HG03159 (cell line): ENCODE measurements around the gene ANTKMT.

Source experiments
- ATAC-seq: cut with Tn5 transposase; IDR thresholded peaks from one replicate; pipeline ENCODE4 v1.9.1; 2021; ENCODE audit warnings: mild to moderate bottlenecking, moderate library complexity; ENCODE audit not compliant: unreplicated experiment

ANTKMT gene

DNA sequence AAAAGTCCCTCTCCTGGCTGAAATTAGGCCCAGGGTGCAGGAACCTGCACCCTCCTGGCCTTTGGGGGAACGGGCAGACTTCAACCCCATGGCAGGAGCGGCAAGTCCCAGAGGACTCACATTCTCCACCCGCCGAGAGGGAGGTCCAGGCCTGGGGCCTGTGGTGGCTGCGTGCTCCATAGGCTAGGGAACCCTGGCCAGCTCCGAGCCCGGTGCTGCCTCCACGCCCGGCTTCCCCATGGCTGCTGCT is 5.2 kb downstream of the ANTKMT start:
- ATAC-seq, result no peak

DNA sequence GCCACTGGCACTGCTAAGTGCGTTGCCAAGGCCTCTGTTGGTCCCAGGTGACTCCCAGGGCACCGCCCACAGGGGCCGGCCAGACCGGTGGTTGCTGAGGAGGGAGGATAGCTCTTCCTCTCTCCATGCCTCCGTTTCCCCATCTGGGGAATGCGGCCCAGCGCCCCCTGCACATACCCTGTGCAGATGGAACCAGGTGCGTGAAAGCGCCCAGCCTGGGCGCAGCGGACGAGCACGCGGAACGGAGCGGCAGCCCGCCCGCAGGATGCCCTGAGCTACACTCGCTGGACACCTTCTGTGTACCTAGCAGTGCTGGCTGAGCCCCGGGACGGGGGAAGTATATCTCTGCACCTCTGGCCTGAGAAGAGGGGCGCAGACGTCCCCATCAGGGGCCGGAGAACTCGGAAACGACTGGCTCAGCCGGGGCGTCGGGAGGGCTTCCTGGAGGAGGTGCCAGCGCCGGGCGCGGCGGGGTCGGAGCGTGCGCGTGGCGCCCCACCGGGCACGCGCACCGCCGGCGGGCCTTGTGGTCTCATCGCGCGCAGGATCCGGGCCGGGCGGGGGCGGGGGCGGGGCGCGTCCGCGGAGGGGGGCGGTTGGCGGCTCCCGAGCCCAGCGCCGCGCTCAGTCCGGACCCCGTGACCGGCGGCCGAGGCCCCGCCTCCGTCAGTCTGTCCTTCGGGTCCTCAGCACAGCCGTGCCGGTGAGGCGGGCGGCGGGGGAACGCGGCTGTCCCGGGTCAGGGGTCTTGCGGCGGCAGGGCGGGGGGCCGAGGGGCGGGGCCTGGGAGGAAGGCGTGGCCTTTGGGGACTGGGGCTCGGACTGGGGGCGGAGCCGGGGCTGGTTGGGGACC is 5.7 kb downstream of the ANTKMT start, which contains the start of the genes CCDC78 and HAGHL:
TSS of gene CCDC78 (minus strand) at position 6 of the 853 bp plus-strand sequence. CDS start 76 bp downstream, outside the sequence.
TSS of gene HAGHL (plus strand) at position 669 of the 853 bp plus-strand sequence. CDS start 404 bp downstream, outside the sequence.
- no peak for ATAC-seq

DNA sequence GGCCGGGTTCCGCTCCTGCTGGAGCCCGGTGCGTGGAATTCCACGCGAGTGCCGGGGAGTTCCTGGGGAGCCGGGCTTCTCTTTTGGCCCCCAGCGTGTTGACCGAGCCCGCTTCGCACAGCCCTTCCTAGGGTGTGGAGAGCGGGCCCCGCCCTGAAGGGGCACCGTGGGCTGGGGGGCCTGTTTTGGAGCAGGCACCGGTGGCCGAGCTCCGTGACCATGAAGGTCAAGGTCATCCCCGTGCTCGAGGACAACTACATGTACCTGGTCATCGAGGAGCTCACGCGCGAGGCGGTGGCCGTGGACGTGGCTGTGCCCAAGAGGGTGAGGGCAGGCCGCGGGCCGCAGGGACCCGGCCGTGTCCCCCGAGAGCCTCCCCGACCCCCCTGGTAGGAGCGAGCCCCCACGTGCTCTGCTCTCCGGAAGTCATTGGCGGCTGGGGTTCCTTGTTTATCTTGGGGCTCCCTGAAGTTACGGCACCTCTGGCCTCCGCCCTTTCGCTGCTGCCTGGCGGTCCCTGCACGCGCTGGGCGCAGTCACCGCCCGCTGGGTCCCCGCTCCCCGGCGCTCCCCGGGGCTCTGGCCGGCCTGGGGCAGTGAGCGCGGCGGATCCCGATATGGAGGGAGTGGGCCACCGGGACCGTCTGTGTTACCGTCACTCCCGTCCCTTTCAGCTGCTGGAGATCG is 6.5 kb downstream of the ANTKMT start:
- no peak for ATAC-seq

DNA sequence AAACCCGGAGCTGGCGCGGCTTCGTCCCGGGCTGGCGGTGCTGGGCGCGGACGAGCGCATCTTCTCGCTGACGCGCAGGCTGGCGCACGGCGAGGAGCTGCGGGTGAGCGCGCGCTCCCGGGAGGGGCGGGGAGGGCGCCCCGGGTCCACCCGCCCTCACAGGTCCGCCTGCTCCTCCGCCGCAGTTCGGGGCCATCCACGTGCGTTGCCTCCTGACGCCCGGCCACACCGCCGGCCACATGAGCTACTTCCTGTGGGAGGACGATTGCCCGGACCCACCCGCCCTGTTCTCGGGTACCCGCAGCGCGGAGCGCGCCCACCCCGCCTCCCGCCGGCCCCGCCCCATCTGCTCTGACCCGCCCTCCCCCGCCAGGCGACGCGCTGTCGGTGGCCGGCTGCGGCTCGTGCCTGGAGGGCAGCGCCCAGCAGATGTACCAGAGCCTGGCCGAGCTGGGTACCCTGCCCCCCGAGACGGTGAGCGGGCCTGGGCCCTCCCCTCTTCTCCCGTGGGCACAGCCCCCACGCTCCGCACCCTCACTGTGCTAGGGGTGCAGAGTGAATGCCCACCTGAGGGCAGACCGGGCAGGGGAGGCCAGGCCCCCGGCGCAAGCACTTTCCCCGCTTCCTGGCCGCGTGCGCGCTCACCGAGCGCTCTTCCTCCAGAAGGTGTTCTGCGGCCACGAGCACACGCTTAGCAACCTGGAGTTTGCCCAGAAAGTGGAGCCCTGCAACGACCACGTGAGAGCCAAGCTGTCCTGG is 7.4 kb downstream of the ANTKMT start:
- no peak for ATAC-seq

DNA sequence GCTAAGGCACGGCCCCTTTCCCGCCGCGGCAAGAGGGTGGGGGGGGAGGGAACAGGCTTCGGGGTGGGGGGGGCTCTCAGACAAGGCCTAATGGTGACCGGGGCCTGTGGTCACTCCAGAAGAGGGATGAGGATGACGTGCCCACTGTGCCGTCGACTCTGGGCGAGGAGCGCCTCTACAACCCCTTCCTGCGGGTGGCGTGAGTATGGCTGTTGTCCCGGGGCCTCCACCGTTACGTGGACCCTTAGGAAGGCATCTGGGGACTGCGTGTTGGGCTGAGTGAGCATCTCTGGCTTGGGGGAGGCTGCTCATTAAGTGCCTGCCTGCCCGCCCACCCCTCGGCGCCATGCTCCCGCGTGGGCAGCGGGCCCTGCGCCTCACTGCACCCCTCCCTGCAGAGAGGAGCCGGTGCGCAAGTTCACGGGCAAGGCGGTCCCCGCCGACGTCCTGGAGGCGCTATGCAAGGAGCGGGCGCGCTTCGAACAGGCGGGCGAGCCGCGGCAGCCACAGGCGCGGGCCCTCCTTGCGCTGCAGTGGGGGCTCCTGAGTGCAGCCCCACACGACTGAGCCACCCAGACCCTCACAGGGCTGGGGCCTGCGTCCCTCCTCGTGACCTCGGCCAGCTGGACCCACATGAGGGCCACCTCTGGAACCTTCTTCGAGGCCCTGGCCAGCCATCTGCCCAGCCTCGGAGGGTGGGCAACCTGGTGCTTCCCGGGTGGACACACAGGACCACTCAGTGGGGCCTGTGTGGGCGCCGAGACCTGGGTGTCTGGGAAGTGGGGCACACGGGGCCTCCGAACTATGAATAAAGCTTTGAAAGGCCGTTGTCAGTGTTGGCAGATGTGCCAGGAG is 8.2 kb downstream of the ANTKMT start:
- no peak for ATAC-seq

DNA sequence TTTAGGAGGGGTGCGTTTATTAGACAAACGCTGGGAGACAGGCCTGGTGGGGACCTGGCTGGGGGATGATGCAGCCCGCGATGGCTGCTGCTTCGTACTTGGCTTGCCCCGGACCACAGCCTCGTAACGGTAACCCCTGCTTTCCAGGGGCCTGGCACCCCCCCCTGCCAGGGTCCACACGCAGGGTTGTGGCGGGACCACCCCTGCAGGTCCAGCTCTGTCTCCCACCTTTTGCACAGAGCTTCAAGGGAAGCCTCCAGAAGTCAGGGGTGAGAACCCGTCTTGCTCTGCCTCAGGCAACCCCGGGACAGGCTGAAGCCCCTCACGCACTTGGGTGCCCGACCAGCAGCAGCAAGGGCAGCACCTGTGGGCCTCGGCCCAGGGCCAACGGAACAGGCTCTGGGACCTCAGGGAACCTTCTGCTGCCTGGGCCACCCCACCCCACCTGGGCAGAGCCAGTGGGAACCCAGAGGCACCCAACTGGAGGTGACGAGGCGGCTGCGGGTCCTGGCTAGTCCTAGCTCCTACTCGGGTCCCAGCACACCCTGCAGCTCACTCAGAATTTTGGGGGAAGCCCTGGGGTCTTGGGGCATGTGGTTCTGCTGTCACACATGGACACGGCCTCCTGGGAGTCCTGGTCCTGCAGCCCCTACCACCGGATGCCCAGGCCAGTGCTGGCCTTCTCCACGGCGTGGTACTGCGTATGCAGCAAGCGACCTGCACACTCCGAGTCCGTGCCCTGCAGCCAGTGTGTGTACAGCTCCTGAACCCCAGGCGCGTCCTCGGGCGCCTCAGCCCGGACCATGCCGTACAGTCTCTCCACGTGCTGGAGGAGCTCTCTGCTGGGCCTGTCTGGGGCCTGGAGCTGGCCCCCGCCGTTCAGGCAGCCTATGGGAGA is 9.1 kb downstream of the ANTKMT start:
- ATAC-seq, result no peak

DNA sequence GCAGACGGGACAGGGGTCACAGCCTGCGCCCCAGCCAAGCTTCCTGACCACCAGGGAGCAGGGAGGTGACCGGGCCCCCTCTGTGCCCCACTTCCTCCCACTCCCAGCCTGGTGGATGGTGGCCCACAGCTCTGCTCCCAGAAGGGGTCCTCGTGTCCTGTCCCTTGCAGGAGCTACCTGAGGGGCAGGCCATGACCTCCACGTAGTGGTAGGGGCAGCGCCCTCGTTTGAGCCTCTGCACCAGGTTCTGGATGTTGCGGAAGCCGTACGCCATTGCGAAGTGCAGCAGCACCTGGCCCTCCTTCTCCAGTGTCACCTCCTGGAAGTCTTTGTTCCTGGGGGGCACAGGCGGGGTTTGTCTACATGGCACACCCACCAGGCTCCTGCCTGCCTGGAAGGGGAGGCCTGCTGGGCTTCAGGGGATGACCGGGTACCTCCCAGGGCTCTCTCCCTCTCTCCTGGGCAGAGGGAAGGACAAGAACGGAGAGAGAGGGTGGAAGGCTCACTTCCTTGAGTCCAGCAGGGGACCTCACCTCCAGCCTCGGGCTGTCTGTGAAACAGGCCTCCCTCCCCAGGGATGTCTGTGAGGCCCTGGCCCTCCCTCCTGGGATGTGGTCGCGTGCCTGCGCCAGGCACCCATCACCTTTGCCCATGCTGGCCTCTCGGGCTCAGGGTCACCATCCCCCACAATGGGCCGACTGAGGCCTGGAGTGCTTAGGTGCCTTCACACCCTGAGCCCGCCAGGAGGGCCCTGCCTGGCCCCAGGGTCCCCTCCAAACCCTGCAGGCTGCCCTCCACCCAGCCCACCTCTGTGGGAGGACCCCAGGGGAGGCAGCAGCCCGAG is 9.9 kb downstream of the ANTKMT start:
- ATAC-seq, result no peak

DNA sequence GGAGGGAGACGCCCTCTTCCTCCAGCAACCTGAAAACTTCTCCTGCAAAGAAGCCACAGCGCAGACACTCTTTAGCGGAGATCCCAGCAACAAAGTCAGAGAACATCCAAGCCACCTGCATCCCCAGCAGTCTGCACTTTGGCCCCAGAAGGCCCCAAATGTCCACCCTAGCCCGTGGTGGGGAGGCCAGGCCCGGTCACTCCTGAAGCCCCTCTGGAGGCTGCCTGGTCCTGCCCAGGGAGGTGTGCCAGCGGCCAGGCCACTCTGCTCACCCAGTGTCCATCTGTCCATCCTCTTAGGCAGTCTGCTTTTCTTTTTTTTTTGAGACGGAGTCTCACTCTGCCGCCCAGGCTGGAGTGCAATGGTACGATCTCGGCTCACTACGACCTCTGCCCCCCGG is 11.4 kb downstream of the ANTKMT start:
- ATAC-seq, result no peak

DNA sequence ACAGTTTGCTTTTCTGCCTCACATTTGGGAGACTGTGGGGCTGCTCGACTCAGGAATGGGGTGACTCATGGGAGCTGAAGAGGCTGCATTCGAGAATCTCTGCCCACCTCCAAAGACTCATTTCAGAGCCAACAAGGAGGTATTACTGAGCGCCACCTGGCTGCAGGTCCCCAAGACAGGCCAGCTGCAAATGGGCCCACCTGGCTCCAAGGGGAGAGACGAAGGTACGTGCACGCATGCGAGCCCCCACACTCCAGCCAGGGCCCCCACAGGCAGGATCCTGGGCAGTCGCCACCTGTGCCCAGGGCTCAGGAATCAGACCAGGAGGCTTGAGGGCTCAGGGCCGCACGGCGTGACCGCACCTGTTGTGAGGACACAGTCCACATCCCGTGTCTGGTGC is 12.0 kb downstream of the ANTKMT start:
- ATAC-seq, result no peak

DNA sequence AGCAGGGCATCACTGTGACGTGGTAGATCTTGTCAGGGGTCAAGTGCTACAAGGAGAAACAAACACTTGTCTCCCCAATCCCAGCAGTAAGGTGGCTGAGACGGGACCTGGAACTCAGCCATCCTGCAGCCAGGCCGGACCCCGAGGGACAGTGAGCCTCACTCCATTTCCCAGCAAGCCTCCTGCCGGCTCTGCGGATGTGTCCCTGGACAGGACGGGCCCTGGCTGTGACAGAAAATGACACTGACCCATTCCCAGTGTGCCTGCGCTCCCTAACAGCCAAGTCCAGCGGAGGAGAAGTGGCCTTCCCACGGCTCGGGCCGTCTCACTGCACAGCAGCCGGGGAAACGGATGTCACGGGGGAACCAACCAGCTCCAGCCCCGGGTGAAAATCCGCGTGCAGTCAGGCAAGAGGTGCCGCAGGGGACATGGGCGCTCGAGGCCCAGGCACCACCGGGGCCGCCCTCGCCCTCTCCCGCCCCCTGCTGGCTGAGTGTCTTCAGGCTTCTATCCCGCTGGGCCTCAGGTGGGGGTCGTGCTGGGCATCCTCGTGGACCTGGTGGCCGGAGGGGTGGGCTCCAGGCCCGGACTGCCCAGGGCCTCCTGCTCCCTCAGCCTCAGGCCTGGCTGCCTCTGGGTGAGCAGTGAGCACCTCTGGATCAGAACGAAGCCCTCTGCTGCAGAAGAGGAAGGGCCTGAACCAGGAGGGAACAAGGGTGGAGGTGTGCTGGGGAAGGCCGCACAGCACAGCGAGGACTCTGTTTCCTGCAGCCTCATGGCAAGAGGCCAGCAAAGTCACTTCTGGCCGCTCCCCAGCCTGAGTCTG is 12.6 kb downstream of the ANTKMT start:
- ATAC-seq, result no peak

DNA sequence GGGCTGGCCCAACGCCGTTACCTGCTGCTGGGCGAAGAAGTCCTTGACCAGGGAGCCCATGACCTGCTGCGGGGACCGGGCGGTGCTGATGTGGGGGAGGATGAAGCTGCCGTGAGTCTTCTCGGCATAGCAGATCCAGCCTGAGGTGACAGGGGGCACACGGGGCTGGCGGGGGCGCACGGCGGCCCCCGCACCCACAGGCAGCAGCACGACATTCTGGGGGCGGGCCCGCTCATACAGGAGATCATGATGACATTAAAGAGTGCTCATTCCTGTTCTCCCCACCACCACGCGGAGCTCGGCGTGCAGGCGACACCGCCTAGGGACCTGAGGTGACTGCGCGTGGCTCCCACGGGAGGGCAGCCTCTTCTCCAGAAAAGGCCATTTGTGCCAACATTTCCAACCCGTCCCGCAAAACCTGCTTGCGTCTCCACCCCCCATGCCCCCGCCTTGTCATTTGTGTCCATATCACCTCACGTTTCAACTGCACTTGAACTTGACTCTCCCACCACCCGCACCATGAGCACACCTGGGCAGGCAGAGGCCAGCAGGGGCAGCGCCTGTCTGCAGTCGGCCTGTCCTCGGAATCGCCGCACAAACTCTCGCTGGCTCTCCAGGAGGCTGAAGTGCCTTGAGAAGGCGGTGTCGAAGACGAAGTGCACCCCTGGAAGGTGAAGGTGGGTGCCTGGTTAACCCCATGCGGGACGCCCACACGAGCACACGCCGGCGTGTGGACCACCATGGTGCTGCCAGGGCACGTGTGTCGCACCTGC is 13.4 kb downstream of the ANTKMT start:
- ATAC-seq, result no peak

DNA sequence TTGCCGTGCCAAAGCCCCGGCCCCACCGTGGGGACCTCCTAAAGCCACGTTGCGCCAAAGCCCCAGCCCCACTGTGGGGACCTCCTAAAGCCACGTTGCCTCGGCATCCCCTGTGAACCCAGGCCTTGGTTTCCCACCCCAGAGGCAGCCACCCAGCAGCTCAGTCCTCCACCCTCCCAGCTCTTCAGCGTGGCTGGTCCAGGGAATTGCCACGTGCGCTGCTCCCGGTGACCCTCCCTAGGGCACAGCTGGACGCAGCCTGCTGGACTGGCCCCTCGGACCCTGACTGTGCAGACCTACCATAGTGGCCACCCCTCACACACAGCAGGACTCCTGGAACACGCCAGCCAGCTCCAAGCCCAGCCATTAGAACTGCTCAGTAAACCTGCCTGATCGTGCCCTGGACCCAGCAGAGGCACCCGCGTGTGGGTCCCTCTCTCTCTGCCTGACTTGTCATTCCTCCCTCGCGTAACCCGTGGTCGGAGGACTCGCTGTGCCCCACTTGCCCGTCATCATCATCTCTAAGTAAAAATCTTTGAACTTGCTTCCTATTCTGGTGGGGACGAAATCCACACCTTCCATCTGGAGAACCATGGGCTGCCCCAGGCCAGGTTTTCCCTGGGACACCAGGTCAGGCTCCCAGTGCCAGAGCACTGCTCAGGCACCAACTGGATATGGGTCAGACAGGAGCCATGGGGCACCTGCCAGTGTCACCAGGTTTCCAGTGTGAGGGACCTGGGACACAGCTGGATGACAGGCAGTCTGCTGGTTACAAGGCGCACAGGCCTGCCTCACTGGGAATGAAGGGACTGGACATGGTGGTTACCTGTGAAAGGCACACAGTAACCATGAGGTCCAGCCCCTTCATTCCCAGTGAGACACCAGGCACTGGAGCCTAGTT is 14.3 kb downstream of the ANTKMT start:
- no peak for ATAC-seq

DNA sequence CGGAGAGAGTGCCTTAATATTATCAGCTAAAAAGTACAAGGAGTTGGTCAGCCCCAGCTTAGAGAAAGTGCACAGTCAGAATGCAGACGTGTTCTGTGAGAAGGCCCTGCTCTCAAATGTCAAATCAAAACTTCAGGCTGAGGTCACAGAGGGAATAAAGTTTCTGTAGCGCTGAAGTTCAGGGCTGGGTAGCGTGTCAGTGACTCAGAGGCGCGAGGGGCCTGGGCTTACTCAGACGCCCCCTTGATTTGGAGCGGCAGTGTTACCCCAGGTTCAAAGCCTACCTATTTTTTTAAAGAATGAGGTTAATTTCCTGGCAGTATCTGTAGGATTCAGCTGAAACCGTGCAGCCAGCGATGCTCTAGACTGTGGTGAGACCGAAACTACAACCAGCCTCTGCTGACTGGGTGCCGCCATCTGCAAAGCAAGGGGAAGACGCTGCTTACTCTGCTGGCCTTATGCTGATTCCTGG is 15.1 kb downstream of the ANTKMT start:
- ATAC-seq, result no peak

DNA sequence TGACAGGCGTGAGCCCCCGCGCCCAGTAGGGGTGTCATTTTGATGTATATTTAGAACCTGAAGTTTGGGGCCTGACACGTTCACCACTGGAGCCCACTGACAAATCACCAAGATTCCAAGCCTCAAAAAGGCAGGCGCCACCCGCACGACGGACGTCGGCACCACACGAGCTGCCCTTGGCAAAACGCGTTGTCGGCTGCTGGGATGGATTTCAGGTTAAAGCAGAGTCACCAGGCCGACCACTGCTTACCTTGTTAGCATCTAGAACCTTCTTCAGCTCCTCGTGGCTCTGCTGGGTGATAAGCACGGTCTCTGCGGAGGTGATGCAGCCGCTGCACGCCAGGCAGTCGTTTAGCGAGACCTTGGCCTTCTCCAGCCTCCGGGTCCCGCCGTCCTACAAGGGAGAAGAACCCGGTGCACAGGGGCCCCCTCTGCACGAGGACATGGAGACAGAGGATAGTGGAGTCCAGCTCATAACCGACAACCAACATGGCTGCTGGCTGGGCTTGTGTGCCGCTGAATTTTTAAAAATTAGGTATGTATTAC is 16.1 kb downstream of the ANTKMT start:
- no peak for ATAC-seq

DNA sequence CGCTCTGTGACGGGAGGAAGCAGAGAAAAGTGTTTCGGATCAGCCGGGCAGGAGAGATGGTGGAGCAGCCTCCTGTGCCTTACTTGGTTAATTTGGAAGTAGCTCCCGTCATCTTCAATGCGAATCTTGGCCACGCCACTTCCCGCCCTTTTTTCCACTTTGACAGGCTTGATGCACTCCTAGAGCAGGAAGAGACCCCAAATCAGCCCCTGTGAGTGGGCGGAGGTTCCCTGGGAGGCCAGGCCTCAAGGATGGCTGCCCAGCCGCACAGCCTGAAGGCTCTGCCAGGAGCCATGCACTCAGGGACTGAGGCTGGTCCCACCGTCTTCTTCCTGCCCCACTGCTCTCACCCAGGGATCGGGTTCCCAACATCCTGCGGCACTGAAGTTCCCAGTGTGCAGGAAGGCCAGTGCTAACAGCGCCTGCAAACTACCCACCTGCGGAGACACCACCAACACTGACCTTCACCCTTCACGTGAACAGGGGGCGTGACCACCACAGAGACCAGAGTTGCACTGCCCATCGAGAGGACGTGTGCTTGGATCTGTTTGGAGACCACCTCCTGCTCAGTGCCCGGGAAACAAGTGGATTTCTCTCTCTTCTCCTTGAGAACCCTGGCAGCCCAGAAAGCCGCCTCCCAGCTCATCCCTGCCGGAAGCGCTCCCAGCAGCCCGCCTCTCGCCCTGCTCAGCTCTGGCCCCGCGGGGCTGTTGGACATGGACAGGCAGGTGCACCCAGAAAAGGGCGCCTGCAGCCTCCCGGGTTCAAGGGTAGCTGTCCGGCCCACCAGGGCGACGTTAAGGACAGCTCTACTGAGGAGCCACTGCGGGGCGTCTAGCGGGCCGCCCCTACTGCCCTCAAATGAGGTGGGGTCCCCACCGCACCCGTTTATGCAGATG is 18.9 kb downstream of the ANTKMT start:
- ATAC-seq, result no peak
